ENCODE measurements around the gene HRCT1.

DNA sequence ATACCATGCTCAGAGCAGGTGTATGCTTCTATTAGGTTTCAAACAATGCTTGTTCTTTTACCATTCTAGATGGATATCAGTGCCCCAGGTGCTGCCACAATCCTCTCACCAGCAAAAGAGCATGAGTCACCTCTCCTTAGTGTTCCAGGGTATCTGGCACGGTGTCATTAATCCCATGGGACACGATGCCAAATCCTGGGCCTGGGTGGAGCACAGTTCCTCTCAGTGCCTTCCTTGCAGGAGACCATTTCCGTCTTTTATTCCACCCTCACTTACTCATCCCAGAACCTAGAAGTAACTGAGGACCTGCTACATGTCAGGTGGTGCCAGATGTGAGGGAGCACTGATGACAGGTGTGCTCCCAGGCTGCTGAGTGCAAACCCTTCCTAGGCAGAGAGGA, 34.5 kb upstream of the HRCT1 start:
- TF ChIP-seq, protein P1, sequence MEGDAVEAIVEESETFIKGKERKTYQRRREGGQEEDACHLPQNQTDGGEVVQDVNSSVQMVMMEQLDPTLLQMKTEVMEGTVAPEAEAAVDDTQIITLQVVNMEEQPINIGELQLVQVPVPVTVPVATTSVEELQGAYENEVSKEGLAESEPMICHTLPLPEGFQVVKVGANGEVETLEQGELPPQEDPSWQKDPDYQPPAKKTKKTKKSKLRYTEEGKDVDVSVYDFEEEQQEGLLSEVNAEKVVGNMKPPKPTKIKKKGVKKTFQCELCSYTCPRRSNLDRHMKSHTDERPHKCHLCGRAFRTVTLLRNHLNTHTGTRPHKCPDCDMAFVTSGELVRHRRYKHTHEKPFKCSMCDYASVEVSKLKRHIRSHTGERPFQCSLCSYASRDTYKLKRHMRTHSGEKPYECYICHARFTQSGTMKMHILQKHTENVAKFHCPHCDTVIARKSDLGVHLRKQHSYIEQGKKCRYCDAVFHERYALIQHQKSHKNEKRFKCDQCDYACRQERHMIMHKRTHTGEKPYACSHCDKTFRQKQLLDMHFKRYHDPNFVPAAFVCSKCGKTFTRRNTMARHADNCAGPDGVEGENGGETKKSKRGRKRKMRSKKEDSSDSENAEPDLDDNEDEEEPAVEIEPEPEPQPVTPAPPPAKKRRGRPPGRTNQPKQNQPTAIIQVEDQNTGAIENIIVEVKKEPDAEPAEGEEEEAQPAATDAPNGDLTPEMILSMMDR (IDR thresholded peaks at IDR 0.05; ENCODE audit: borderline replicate concordance, extremely low read depth, low read length, poor library complexity, severe bottlenecking) = no peak
- TF ChIP-seq EZH2 (IDR thresholded peaks at IDR 0.05; ENCODE audit: borderline replicate concordance, low read depth, low read length, severe bottlenecking) = no peak
